CD14-positive monocyte (primary cell): Measurements from ENCODE around the gene C1QTNF3. TPM values are rescaled to one million over a fixed set of nuclear protein-coding genes. Genes with fewer than 3 reads are reported as not detected.
"Not testable (repeated sequence)": the region's sequence is repeated elsewhere in the genome, so short reads cannot be mapped to it uniquely, and the experiment has no call there.

Experiments
- DNase-seq, 3 donors: peaks; one replicate each; pipeline ENCODE4 v3.0.0-alpha.2; 2011 to 2022
- H2AFZ ChIP-seq: 2 replicates; pipeline ENCODE4 v1.6.0; 2012; ENCODE audit warnings: mild to moderate bottlenecking, low read depth, low read length, inconsistent platforms; ENCODE audit not compliant: insufficient read depth, poor library complexity, severe bottlenecking
- H3K27ac ChIP-seq, 2 donors: 1 replicate in 1 of 2; 2 replicates in 1 of 2; pipeline ENCODE4 v1.5.1; 2012 to 2013; ENCODE audit warnings: low read length in 2 of 2, control low read depth in 1 of 2, inconsistent platforms in 1 of 2, low read depth in 1 of 2, mild to moderate bottlenecking in 1 of 2
- H3K27me3 ChIP-seq, 2 donors: one replicate each; pipeline versions ENCODE4 v1.6.0 to v1.6.1; 2011 to 2013; ENCODE audit warnings: low read length in 2 of 2; ENCODE audit not compliant: control insufficient read depth in 2 of 2, insufficient read depth in 2 of 2
- H3K36me3 ChIP-seq, 2 donors: replicated peaks in 1 of 2; 1 replicate in 1 of 2; 2 replicates in 1 of 2; pipeline versions ENCODE4 v1.5.1 to v1.6.1; 2012 to 2013; ENCODE audit warnings: low read length in 2 of 2, control low read depth in 1 of 2, inconsistent platforms in 1 of 2, mild to moderate bottlenecking in 1 of 2; ENCODE audit not compliant: insufficient read depth in 2 of 2, control insufficient read depth in 1 of 2
- H3K4me1 ChIP-seq, 2 donors: 1 replicate in 1 of 2; 2 replicates in 1 of 2; pipeline versions ENCODE4 v1.5.1 to v1.6.1; 2012 to 2013; ENCODE audit warnings: low read length in 2 of 2, control low read depth in 1 of 2, inconsistent platforms in 1 of 2, mild to moderate bottlenecking in 1 of 2, moderate library complexity in 1 of 2; ENCODE audit not compliant: insufficient read depth in 2 of 2, control insufficient read depth in 1 of 2
- H3K4me2 ChIP-seq: replicated peaks from 2 replicates; pipeline ENCODE3; 2012; ENCODE audit warnings: low read length, moderate library complexity, mild to moderate bottlenecking; ENCODE audit not compliant: poor library complexity, severe bottlenecking; ENCODE audit errors: extremely low read depth
- H3K4me3 ChIP-seq, 3 experiments: fragments of 200-600 bp in 1 of 3; sonication (generic) in 1 of 3; replicated peaks in 1 of 3; 1 replicate in 2 of 3; 2 replicates in 1 of 3; pipeline ENCODE4 v1.5.1; 2011 to 2013; ENCODE audit warnings: low read length in 3 of 3, mild to moderate bottlenecking in 3 of 3, control low read depth in 2 of 3, low read depth in 2 of 3, inconsistent platforms in 1 of 3, moderate library complexity in 1 of 3
- H3K79me2 ChIP-seq: 2 replicates; pipeline ENCODE4 v1.6.0; 2012; ENCODE audit warnings: mild to moderate bottlenecking, control low read depth, inconsistent platforms, low read length, moderate library complexity; ENCODE audit not compliant: insufficient read depth
- H3K9ac ChIP-seq: 2 replicates; pipeline ENCODE4 v1.6.0; 2017; ENCODE audit warnings: low read length, mild to moderate bottlenecking; ENCODE audit not compliant: insufficient read depth, poor library complexity, severe bottlenecking
- H3K9me3 ChIP-seq, 2 donors: replicated peaks in 1 of 2; 1 replicate in 1 of 2; 2 replicates in 1 of 2; pipeline versions ENCODE4 v1.5.1 to v1.6.1; 2012 to 2013; ENCODE audit warnings: low read length in 2 of 2, control low read depth in 1 of 2; ENCODE audit not compliant: control insufficient read depth in 1 of 2, insufficient read depth in 1 of 2
- H4K20me1 ChIP-seq: 2 replicates; pipeline ENCODE4 v1.6.0; 2012; ENCODE audit warnings: mild to moderate bottlenecking, low read length, control low read depth, moderate library complexity; ENCODE audit not compliant: insufficient read depth
- H3K27ac Mint-ChIP-seq, 7 donors: one replicate each; pipeline ENCODE4 v1.8.0; 2020; ENCODE audit warnings: mild to moderate bottlenecking in 7 of 7, mixed read lengths in 7 of 7, moderate library complexity in 6 of 7, inconsistent platforms in 2 of 7
- H3K27me3 Mint-ChIP-seq, 3 donors: one replicate each; pipeline ENCODE4 v1.8.0; 2021 to 2022; ENCODE audit warnings: low read depth in 3 of 3, mild to moderate bottlenecking in 3 of 3, mixed read lengths in 3 of 3, moderate library complexity in 3 of 3, inconsistent platforms in 1 of 3
- H3K36me3 Mint-ChIP-seq, 2 donors: one replicate each; pipeline ENCODE4 v1.8.0; 2020; ENCODE audit warnings: mixed read lengths in 2 of 2, inconsistent platforms in 1 of 2, mild to moderate bottlenecking in 1 of 2
- H3K4me1 Mint-ChIP-seq: one replicate; pipeline ENCODE4 v1.8.0; 2020; ENCODE audit warnings: mild to moderate bottlenecking, mixed read lengths
- H3K4me3 Mint-ChIP-seq, 2 donors: one replicate each; pipeline ENCODE4 v1.8.0; 2020; ENCODE audit warnings: mild to moderate bottlenecking in 2 of 2, mixed read lengths in 2 of 2, moderate library complexity in 1 of 2
- H3K9me3 Mint-ChIP-seq, 7 donors: one replicate each; pipeline ENCODE4 v1.8.0; 2020 to 2022; ENCODE audit warnings: mixed read lengths in 7 of 7, mild to moderate bottlenecking in 6 of 7, moderate library complexity in 6 of 7, inconsistent platforms in 2 of 7
- CTCF ChIP-seq: fragments of 200-600 bp; IDR thresholded peaks from one replicate; pipeline ENCODE4 v1.8.0; 2022; ENCODE audit warnings: antibody characterized with exemption, mild to moderate bottlenecking
- WGBS: methylation state at CpG from one replicate; pipeline ENCODE4 v1.1.5; 2013; ENCODE audit warnings: missing lambda C conversion rate; ENCODE audit not compliant: insufficient coverage; 5-methylcytosine and 5-hydroxymethylcytosine counted together
- intact Hi-C, 2 donors: fragments of 100-400 bp; cut with micrococcal nuclease; formaldehyde crosslinking; loops; one replicate each; pipeline versions ENCODE4 v1.15.0 to v1.15.1; 2023
- polyA plus RNA-seq, 3 donors: library from polyadenylated mRNA; depleted of rRNA in 1 of 3; unstranded in 2 of 3; stranded (reverse) in 1 of 3; fragments of 300-500 nt in 2 of 3; fragments of >200 nt in 1 of 3; fragmentation: Illumina TruSeq in 2 of 3; gene quantifications; 1 replicate in 2 of 3; 2 replicates in 1 of 3; pipeline ENCODE4 v1.2.3, GENCODE V29; 2012 to 2021

Gene C1QTNF3
- polyA plus RNA-seq, 3 donors = 1.5 TPM; not detected in 2

GRCh38 chr5:34031117-34031516, 11.9 kb downstream of the C1QTNF3 start:
- no peaks in the 10 kb centered on the region for H3K27me3 ChIP-seq
- no peaks in the 10 kb centered on the region for H4K20me1 ChIP-seq
- H3K27ac ChIP-seq = no peak overlapping the region
- WGBS = no CpG with 5 or more reads among the region's 2 CpGs
- intact Hi-C loops = no loop called here
- H3K4me1 Mint-ChIP-seq = no peaks in the 10 kb centered on the region
- H3K9me3 Mint-ChIP-seq = no peaks in the 10 kb centered on the region
- no peak overlapping the region for H3K4me3 ChIP-seq
- H3K36me3 ChIP-seq = peaks cover 4 to 13% of the 10 kb centered on the region in 2 donors
- H3K9ac ChIP-seq = no peak overlapping the region
- no peak overlapping the region for H3K27ac Mint-ChIP-seq
- no peaks in the 10 kb centered on the region for H3K9me3 ChIP-seq
- no peak overlapping the region for H3K4me2 ChIP-seq
- H3K36me3 Mint-ChIP-seq = peaks cover 12 to 20% of the 10 kb centered on the region in 2 donors
- no peak overlapping the region for H2AFZ ChIP-seq
- no peak for TF ChIP-seq CTCF
- peaks cover 0 to 2% (median 0%) of the 10 kb centered on the region in 3 donors for H3K27me3 Mint-ChIP-seq
- no peak overlapping the region for H3K4me3 Mint-ChIP-seq
- no peaks in the 10 kb centered on the region for H3K4me1 ChIP-seq
- no peak for DNase-seq
- no peaks in the 10 kb centered on the region for H3K79me2 ChIP-seq

- H3K4me3 Mint-ChIP-seq, H4K20me1 ChIP-seq, H3K27me3 ChIP-seq, intact Hi-C loops, H3K27me3 Mint-ChIP-seq, H3K79me2 ChIP-seq, H2AFZ ChIP-seq, H3K4me2 ChIP-seq, H3K4me3 ChIP-seq, H3K27ac ChIP-seq, H3K9me3 ChIP-seq, H3K27ac Mint-ChIP-seq, H3K4me1 Mint-ChIP-seq, H3K9me3 Mint-ChIP-seq, H3K4me1 ChIP-seq, DNase-seq, H3K9ac ChIP-seq: not testable (repeated sequence)
- peaks cover 12 to 25% of the 10 kb centered on the region in 2 donors for H3K36me3 Mint-ChIP-seq
- no CpG with 5 or more reads among the region's 2 CpGs for WGBS
- peaks cover 4 to 13% of the 10 kb centered on the region in 2 donors for H3K36me3 ChIP-seq
These were observed 12.4 kb downstream of the C1QTNF3 start for GRCh38 chr5:34030585-34030984.
